Measurements from ENCODE around the gene DCC. TPM values are rescaled to one million over a fixed set of nuclear protein-coding genes. Genes with fewer than 3 reads are reported as not detected.

The DCC gene
- total and polyA plus RNA-seq, 4 donors, result 0.16 to 5.3 (median 2.5) TPM

DNA sequence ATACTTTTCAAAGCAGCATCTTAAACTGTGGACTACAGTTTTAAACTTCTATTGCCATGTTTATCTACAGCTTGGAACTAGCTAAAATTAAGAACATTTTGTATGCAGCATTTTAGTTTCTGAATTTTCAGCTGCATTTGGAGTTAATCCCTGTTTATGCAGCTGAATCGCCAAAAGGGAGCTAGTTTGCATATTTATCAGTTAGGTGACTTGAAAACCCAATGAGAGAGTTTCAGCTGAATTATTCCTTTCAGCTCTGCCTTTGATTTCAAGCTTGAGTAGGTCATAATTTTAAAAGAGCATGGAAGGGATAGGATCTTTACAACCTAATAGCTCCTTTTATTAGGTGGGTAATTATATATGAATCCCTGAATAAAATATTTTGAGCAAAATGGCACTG, 1191.9 kb downstream of the DCC start:
- Histone ChIP-seq H3K4me1 (ENCODE audit: control insufficient read depth in 5 of 5, insufficient read depth in 5 of 5, low read length in 5 of 5) (peaks cover 0 to 3% (median 0%) of the 10 kb centered on the region in 5 donors), H3K9ac (ENCODE audit: insufficient read depth in 1 of 2, low read length in 2 of 2) (no peak overlapping the region), H3K27me3 (ENCODE audit: control insufficient read depth in 3 of 3, insufficient read depth in 3 of 3, low read length in 2 of 3) (no peaks in the 10 kb centered on the region), H3K36me3 (ENCODE audit: control insufficient read depth in 4 of 4, insufficient read depth in 4 of 4, low read length in 4 of 4) (no peaks in the 10 kb centered on the region), H3K4me3 (no peak overlapping the region), H3K9me3 (ENCODE audit: control insufficient read depth in 4 of 4, insufficient read depth in 3 of 4, low read length in 3 of 4) (no peaks in the 10 kb centered on the region), H3K27ac (ENCODE audit: low read depth in 1 of 2, low read length in 1 of 2) (no peak overlapping the region)
- TF ChIP-seq, protein P1, sequence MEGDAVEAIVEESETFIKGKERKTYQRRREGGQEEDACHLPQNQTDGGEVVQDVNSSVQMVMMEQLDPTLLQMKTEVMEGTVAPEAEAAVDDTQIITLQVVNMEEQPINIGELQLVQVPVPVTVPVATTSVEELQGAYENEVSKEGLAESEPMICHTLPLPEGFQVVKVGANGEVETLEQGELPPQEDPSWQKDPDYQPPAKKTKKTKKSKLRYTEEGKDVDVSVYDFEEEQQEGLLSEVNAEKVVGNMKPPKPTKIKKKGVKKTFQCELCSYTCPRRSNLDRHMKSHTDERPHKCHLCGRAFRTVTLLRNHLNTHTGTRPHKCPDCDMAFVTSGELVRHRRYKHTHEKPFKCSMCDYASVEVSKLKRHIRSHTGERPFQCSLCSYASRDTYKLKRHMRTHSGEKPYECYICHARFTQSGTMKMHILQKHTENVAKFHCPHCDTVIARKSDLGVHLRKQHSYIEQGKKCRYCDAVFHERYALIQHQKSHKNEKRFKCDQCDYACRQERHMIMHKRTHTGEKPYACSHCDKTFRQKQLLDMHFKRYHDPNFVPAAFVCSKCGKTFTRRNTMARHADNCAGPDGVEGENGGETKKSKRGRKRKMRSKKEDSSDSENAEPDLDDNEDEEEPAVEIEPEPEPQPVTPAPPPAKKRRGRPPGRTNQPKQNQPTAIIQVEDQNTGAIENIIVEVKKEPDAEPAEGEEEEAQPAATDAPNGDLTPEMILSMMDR (IDR thresholded peaks at IDR 0.05; ENCODE audit: control extremely low read depth, extremely low read depth), result no peak
- ATAC-seq (ENCODE audit: insufficient read depth, low FRiP score), result no peak
- no peak for DNase-seq
- 64 to 73% methylated on average over 1 of the region's 1 CpG for WGBS, 2 donors

DNA sequence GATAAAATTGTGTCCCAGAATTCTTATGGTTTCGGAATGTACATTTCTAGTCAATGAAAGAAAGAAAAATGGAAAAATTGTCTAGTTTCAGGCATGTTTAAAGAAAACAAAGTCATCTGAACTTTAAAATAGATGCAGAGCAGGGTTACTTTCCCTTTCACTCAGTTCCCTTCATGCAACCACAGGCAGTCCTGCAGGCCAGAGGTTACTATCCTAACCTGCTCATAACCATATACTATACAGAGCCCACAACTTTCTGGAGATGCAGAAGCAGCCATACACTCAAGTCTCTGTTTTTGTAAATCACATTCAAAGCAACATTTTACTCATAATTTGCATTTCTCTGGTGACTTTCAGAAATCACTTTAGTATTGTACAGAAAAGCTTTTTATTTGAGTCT, 1194.2 kb downstream of the DCC start:
- Histone ChIP-seq H3K27ac (ENCODE audit: low read depth in 1 of 2, low read length in 1 of 2) (no peak overlapping the region), H3K27me3 (ENCODE audit: control insufficient read depth in 3 of 3, insufficient read depth in 3 of 3, low read length in 2 of 3) (no peaks in the 10 kb centered on the region), H3K9ac (ENCODE audit: insufficient read depth in 1 of 2, low read length in 2 of 2) (no peak overlapping the region), H3K4me3 (no peak overlapping the region), H3K4me1 (ENCODE audit: control insufficient read depth in 5 of 5, insufficient read depth in 5 of 5, low read length in 5 of 5) (peaks cover 0 to 3% (median 0%) of the 10 kb centered on the region in 5 donors), H3K36me3 (ENCODE audit: control insufficient read depth in 4 of 4, insufficient read depth in 4 of 4, low read length in 4 of 4) (no peaks in the 10 kb centered on the region), H3K9me3 (ENCODE audit: control insufficient read depth in 4 of 4, insufficient read depth in 3 of 4, low read length in 3 of 4) (no peaks in the 10 kb centered on the region)
- ATAC-seq (ENCODE audit: insufficient read depth, low FRiP score) (no peak), DNase-seq (no peak)
- WGBS, 2 donors, result 80 to 85% methylated on average over 1 of the region's 1 CpG
- TF ChIP-seq, protein P1 (IDR thresholded peaks at IDR 0.05; ENCODE audit: control extremely low read depth, extremely low read depth), result no peak

DNA sequence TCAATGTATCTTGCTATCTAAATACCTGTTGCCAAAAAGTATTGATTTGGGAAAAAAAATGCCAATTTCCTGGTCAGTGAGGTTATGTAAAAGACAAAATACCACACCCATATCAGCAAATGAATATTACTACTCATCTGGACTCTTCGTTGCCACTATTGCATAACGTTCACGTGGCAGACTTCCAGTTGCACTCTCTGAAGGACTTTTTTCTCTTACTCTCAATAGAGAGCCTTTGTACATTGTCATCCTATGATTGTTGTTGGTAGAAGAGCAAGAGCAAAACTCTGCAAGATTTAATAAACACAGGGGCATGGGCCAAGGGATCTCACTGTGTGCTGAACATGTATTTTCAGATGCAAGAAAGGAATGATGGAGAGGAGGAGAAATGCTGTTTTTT, 1194.7 kb downstream of the DCC start:
- Histone ChIP-seq H3K36me3 (ENCODE audit: control insufficient read depth in 4 of 4, insufficient read depth in 4 of 4, low read length in 4 of 4) (no peaks in the 10 kb centered on the region), H3K9me3 (ENCODE audit: control insufficient read depth in 4 of 4, insufficient read depth in 3 of 4, low read length in 3 of 4) (no peaks in the 10 kb centered on the region), H3K9ac (ENCODE audit: insufficient read depth in 1 of 2, low read length in 2 of 2) (no peak overlapping the region), H3K27me3 (ENCODE audit: control insufficient read depth in 3 of 3, insufficient read depth in 3 of 3, low read length in 2 of 3) (no peaks in the 10 kb centered on the region), H3K27ac (ENCODE audit: low read depth in 1 of 2, low read length in 1 of 2) (no peak overlapping the region), H3K4me3 (no peak overlapping the region), H3K4me1 (ENCODE audit: control insufficient read depth in 5 of 5, insufficient read depth in 5 of 5, low read length in 5 of 5) (peaks cover 0 to 3% (median 0%) of the 10 kb centered on the region in 5 donors)
- TF ChIP-seq, protein P1 (IDR thresholded peaks at IDR 0.05; ENCODE audit: control extremely low read depth, extremely low read depth), result no peak
- WGBS, 2 donors, result 50 to 68% methylated on average over 3 of the region's 3 CpGs
- DNase-seq, result peak in 2 of 3 donors; percentile 3 to 32
- peak; percentile 28 for ATAC-seq (ENCODE audit: insufficient read depth, low FRiP score)

DNA sequence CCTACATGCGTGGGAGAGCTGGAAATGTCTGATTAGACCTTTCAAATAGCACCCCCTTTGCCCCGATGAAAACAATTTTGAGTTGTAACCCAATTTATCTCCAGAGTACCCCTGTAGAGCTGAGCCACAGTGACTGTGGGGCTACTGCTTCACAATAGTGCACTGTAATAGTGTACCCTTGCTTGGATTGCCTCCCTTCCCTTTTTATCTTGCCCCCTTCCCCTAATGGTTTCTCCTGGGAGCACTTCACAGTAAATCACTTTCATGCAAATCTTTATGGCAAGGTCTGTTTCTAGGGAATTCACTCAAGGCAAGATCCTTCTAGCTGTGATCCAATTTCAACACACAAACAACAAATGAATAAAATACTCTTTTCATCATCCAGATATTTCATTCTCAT, 1196.9 kb downstream of the DCC start:
- H3K27ac ChIP-seq (ENCODE audit: low read depth in 1 of 2, low read length in 1 of 2), result no peak overlapping the region
- no peaks in the 10 kb centered on the region for H3K36me3 ChIP-seq (ENCODE audit: control insufficient read depth in 4 of 4, insufficient read depth in 4 of 4, low read length in 4 of 4)
- H3K9ac ChIP-seq (ENCODE audit: insufficient read depth in 1 of 2, low read length in 2 of 2), result no peak overlapping the region
- WGBS, 2 donors, result 86 to 92% methylated on average over 2 of the region's 2 CpGs
- H3K4me3 ChIP-seq, result no peak overlapping the region
- H3K27me3 ChIP-seq (ENCODE audit: control insufficient read depth in 3 of 3, insufficient read depth in 3 of 3, low read length in 2 of 3), result no peaks in the 10 kb centered on the region
- H3K9me3 ChIP-seq (ENCODE audit: control insufficient read depth in 4 of 4, insufficient read depth in 3 of 4, low read length in 3 of 4), result no peaks in the 10 kb centered on the region
- no peak for DNase-seq
- TF ChIP-seq, protein P1 (IDR thresholded peaks at IDR 0.05; ENCODE audit: control extremely low read depth, extremely low read depth), result no peak
- no peak for ATAC-seq (ENCODE audit: insufficient read depth, low FRiP score)
- H3K4me1 ChIP-seq (ENCODE audit: control insufficient read depth in 5 of 5, insufficient read depth in 5 of 5, low read length in 5 of 5), result peaks cover 0 to 3% (median 0%) of the 10 kb centered on the region in 5 donors

Data from lung (tissue), 12 donors.